HG02678 (cell line): Measurements from ENCODE around the gene PALM.
"Not testable (repeated sequence)": the region's sequence is repeated elsewhere in the genome, so short reads cannot be mapped to it uniquely, and the experiment has no call there.

Source experiments
- ATAC-seq: cut with Tn5 transposase; IDR thresholded peaks from one replicate; pipeline ENCODE4 v1.9.1; 2021; ENCODE audit warnings: mild to moderate bottlenecking, moderate library complexity; ENCODE audit not compliant: unreplicated experiment

PALM gene

DNA sequence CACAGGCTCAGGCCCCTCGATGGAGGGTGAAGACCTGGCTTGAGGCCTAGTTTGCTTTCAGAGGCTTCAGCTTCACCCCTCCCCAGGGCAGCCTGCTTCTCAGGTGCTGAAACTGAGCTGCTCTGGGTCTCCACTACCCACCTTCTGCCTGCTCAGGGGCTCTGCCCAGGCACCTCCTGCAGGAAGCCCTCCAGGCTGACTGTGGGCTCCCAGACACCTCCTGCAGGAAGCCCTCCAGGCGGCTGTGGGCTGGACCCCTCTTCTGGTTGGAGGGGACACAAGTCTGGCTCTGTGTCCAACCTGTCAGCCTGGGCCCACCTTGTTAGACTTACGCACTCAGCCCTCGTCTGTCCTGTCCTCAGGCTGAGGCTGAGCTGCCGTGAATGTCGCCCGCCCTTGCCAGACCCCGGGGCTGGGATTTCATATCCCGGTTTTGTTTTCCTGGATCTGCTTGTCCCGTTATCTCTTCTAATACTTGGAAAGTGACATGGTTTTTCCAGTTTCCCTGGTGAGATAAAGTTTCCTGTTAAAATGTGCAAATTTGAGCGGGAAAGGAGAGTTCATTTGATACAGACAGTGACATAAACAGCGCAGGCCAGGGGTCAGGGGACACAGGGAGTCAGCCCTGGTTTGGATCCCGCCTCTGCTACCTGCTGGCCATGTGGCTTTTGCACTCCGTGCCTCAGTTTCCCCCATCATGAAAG, 21.4 kb downstream of the PALM start:
- no peak for ATAC-seq

DNA sequence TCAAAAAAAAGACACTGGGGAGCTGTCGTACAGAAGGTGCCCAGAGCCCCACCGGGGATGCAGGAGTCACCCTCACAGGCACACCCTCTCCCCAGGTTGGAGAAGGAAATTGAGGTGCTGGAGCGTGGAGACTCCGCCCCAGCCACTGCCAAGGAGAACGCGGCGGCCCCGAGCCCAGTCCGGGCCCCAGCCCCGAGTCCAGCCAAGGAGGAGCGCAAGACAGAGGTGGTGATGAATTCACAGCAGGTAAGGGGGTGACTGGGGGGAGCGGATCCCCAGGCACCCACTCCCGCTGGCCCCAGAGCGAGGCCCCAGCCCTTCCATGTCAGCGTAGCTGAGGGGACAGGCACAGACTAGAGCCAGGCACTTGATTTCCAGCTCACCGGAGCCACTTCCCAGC, 22.3 kb downstream of the PALM start:
- ATAC-seq: no peak

DNA sequence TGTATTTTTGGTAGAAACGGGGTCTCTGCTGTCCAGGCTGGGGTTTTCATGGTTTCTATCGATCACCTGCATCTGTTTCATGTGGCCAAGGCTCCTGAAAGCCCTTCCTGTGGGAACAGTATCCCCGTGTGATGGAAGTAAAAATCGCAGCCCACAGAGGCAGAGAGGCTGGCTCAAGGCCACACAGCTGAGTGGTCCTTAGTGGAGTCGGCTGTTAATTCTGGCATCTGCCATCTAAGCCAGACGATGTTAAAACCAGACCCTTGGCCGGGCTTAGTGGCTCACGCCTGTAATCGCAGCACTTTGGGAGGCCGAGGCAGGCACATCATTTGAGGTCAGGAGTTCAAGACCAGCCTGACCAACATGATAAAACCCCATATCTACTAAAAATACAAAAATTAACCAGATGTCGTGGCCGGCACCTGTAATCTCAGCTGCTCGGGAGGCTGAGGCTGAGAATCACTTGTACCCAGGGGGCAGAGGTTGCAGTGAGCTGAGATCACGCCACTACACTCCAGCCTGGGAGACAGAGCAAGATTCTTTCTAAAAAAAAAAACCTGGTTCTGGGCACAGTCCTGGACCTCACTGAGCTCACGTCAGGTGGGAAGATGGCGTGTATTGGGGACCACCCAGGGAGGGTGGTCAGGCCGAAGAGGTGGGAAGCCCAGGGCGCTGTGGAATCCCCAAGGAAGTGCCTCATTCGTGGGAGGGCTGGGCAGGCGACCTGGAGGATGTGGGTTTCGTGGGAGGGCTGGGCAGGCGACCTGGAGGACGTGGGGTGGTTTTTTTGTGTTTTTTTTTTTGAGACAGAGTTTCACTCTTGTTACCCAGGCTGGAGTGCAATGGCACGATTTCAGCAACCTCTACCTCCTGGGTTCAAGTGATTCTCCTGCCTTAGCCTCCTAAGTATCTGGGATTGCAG, 23.7 kb downstream of the PALM start:
- ATAC-seq: no peak

- no peak for ATAC-seq
Measured at GRCh38 chr19:734716-735115, 26.0 kb downstream of the PALM start.

DNA sequence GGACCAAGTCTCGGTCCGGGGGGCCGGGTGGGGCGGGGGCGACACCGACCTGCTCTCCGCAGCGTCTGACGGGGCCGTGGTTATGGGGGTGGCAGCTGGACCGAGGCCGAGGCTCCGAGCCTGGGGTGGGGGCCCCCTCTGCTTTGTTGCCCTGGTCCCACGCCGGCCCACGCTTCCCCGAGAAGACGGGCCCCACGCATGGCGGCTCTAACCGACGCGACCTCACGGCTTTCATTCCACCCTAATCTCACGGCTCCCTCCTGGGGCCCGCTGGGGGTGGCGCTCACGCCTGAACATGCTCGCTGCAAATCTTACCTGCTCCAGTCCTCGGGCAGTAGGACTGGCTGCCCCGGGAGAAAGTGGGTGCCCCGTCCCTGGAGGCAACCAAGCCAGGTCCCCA, 27.4 kb downstream of the PALM start:
- no peak for ATAC-seq

GRCh38 chr19:737591-738093, 28.9 kb downstream of the PALM start:
- no peak for ATAC-seq

GRCh38 chr19:738509-739128, 29.9 kb downstream of the PALM start:
- ATAC-seq: no peak

DNA sequence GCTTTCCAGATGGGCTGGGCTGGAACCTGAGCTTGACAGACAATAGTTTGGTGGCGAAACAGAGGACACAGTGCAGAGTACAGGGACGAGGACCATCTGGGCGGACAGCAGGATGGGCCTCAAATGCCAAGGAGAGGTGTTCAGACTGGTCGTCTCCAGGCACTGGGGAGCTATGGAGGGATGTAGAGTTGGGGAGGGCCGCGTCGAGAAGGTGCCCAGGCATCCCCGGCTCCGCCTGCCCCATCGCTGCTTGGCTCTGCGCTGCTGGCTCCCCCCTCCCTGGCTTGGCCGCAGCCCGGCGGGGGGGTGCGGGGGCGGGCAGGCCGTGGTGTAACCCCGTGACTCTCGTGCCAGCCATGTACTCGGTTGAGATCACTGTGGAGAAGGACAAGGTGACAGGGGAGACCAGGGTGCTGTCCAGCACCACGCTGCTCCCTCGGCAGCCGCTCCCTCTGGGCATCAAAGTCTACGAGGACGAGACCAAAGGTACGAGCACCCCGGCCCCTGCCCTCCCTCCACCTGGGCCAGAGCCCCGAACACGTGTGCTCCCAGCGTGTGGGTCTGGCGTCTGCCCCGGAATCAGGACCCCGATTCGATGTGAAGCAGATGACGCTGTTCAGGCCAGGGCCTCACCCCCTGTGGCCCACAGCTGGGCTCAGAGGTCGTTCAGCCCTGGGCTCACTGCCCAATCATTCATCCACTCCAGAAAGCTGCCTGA, 31.4 kb downstream of the PALM start:
- ATAC-seq: no peak

GRCh38 chr19:740816-741505, 32.2 kb downstream of the PALM start:
- ATAC-seq: not testable (repeated sequence)

- ATAC-seq: no peak
Measured at GRCh38 chr19:741506-742131, 32.9 kb downstream of the PALM start.

DNA sequence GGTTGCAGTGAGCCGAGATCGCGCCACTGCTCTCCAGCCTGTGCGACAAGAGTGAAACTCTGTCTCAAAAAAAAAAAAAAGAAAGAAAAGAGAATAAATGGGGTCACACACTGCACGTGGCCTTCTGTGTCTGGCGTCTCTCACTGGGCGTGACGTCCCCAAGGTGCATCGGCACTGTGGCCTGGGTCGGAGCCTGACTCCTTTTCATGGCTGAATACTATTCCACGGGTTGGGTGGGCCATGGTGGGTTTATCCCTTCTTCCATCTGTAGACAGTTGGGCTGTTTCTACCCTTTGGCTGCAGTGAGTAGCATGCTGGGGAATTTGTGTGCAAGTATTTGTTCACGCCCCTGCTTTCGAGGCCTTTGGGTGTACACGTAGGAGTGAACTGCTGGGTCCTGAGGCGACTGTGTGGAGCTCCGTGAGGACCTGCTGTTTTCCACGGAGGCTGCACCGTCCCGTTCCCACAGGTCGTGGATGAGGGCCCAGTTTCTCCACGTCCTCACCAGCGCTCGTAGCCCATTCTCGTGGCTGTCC, 33.9 kb downstream of the PALM start:
- no peak for ATAC-seq

DNA sequence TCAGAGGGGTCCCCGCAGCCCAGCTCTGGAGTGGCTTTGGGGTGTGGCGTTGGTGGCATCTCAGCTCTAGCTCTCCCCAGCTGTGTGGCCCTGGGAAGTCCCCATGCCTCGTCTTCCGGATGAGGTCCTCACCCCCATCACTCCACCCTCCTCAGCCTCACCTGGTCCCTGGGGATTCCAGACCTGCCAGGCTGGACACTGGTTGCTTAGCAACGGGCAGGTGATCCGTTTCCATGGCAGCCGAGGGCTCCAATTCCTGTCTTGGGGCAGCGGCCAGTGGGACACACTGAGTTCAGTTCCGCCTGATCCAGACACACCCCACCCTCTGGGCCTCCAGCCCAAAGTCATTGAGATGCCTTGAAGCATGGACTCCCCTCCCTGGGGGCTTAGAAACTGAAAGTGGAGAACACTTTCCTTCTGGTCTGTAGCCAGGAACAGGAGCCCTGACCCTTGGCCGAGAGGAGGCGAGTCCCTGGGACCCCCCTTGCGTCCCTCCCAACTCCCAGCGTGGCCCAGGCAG, 34.5 kb downstream of the PALM start:
- ATAC-seq: no peak

GRCh38 chr19:745138-745537, 36.4 kb downstream of the PALM start:
- not testable (repeated sequence) for ATAC-seq

- ATAC-seq: no peak
Measured at GRCh38 chr19:746208-746819, 37.6 kb downstream of the PALM start.

DNA sequence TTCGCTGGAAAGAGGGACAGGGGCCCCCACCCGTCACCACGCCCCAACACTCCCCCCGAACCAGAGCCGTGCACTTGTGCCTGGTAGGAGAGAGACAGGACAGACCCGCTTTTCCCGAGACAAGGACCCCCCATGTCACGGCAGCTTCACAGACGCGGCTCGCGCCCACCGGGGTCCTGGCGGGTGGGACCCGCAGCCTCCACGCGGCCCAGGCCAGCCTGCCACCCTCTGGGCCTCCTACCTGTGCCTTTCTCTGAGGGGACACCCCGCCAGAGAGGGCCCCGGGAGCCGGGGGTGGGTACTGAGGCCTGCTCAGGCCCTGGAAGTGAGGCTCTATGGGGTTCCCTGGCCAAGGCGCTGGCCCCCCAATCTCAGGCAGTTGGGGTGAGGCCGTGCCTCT, 38.2 kb downstream of the PALM start:
- no peak for ATAC-seq

DNA sequence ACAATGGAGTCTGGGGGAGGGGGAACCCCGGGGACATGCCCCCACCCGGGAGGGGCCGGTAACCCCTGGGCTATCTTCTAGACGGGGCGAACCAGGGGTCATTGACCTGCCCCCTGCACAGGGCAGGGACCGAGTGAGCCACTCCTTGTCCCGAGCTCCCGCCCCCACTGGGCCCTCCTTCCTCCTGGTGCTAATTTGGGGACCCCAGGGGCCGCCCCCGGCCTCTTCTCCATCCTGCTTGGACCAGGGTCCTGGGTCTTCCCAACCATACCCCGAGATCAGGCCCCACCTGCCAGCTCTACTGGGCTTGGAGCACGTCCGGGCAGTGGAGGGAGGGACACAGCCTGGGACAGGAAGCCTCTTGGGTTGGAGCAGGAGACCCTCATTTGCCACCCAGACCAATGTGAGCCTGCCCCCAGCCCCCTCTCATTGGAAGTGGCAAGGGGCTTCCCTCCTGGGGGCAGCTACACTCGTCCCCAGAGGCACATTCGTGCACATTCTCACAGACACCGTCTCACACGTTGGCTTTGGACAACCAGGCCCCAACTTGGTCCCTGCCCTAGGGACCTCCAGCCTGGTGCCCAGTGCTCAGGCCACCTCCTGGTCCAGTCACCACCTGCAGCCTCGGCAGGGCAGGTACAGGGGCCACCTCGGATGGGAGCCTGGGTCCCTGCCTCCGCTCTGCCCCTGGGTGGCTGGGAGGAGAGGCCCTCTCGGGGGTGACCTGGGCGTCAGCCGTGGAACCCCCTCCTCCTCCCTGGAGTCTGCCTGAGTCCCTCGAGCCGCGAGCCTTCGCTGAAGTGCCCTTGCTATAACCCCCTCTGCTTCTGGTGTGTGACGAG, 38.9 kb downstream of the PALM start:
- no peak for ATAC-seq

DNA sequence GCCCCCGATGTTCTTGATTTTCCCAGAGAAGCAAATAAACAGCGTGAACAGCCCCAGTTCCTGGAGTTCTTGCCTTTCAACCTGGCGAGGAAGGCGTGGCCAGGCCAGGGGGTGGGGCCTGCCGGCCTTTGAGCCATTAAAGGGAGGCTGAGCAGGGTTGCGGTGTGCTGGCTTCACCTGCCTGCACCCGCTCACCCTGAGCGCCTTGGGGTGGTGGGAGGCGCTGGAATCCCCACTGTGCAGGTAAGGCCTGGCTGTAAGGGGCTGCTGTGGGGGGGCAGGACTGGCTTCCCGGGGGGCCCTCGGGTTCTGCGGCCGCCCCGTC, 39.5 kb downstream of the PALM start:
- ATAC-seq: no peak

DNA sequence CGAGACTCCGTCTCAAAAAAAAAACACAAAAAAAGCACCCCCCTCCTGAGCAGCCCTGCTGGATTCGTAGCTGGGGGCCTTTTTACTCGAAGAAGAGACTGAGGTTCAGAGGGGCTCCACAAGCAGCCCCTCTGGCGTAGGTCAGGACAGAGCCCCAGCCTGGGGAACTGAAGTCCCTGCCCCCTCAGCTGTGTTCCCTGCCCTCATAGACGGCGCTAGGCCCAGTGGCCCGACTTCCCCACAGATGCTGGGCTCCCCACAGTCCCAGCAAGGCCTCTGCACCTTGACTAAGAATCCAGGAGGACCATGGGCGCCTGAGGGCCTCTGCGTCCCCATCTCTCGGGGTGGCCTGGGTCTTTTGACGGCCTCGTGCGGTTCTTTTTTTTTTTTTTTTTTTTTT, 41.1 kb downstream of the PALM start:
- ATAC-seq: no peak
